HG02588 (cell line): ENCODE data around the gene SPCS1.
"Not testable (repeated sequence)": the region's sequence is repeated elsewhere in the genome, so short reads cannot be mapped to it uniquely, and the experiment has no call there.

ENCODE experiments used
- ATAC-seq: cut with Tn5 transposase; IDR thresholded peaks from one replicate; pipeline ENCODE4 v1.9.1; 2021; ENCODE audit warnings: mild to moderate bottlenecking, moderate library complexity; ENCODE audit not compliant: unreplicated experiment

SPCS1 gene

GRCh38 chr3:52728753-52729152 lies 22.8 kb downstream of the SPCS1 start:
- not testable (repeated sequence) for ATAC-seq

GRCh38 chr3:52730681-52731080 lies 24.8 kb downstream of the SPCS1 start:
- no peak for ATAC-seq

- no peak for ATAC-seq
Measured at GRCh38 chr3:52731590-52731989, 25.7 kb downstream of the SPCS1 start.

- no peak for ATAC-seq
Measured at GRCh38 chr3:52733256-52733891, 27.5 kb downstream of the SPCS1 start.

- no peak for ATAC-seq
Measured at GRCh38 chr3:52739730-52740129, 33.8 kb downstream of the SPCS1 start.

- no peak for ATAC-seq
Measured at GRCh38 chr3:52742418-52743041, 36.6 kb downstream of the SPCS1 start.

- no peak for ATAC-seq
Measured at GRCh38 chr3:52743152-52743551, 37.2 kb downstream of the SPCS1 start.

GRCh38 chr3:52743721-52744120 lies 37.8 kb downstream of the SPCS1 start:
- ATAC-seq: no peak

GRCh38 chr3:52752045-52752660 lies 46.2 kb downstream of the SPCS1 start:
- ATAC-seq: no peak

- no peak for ATAC-seq
Measured at GRCh38 chr3:52754373-52754772, 48.5 kb downstream of the SPCS1 start.

GRCh38 chr3:52756141-52756540 lies 50.2 kb downstream of the SPCS1 start:
- no peak for ATAC-seq
